GM12878 (cell line): ENCODE data around the gene MFNG. TPM values are rescaled to one million over a fixed set of nuclear protein-coding genes. Genes with fewer than 3 reads are reported as not detected.

Experiments used
- ATAC-seq: fragments of 200-7000 bp; cut with Tn5 transposase; 3 replicates; pipeline ENCODE4 v1.9.1; 2020; ENCODE audit warnings: mild to moderate bottlenecking, moderate library complexity
- BruUV-seq: library from RNA; stranded (reverse); fragments of 400-500 nt; replicated peaks from 2 replicates; lab custom pipeline; 2021; lab: Mats Ljungman, UMichigan
- CTCF ChIA-PET: fragments of 300-600 bp; sonication (Branson Sonifier 250); formaldehyde crosslinking; extraction: SDS; loops from one replicate; lab custom pipeline; 2021; ENCODE audit warnings: inconsistent platforms; lab: Yijun Ruan, JAX
- POLR2A ChIA-PET: fragments of 350-600 bp; formaldehyde crosslinking; extraction: SDS; loops from one replicate; lab custom pipeline; 2021; ENCODE audit warnings: inconsistent platforms; lab: Charles Lee
- RAD21 ChIA-PET: fragments of 300-600 bp; sonication (Branson Sonifier 250); formaldehyde crosslinking; loops from one replicate; lab custom pipeline; 2023; ENCODE audit warnings: antibody characterized with exemption; ENCODE audit not compliant: unreplicated experiment; lab: Charles Lee
- SMC1A ChIA-PET: fragments of 300-600 bp; sonication (Branson Sonifier 250); formaldehyde crosslinking; loops from one replicate; lab custom pipeline; 2023; ENCODE audit not compliant: unreplicated experiment, uncharacterized antibody; lab: Charles Lee
- DNase-seq: peaks from one replicate; pipeline ENCODE4 v3.0.0-alpha.2; 2011; ENCODE audit warnings: low read depth, low spot score
- FAIRE-seq: peaks from 3 replicates; lab custom pipeline; 2011; peaks lifted over from hg19 to GRCh38; lab: Jason Lieb, UNC
- H2AFZ ChIP-seq: 2 replicates; pipeline ENCODE4 v1.6.0; 2011; ENCODE audit warnings: low read depth, low read length, control low read depth; ENCODE audit not compliant: control insufficient read depth
- H3K27ac ChIP-seq: 2 replicates; pipeline ENCODE4 v1.5.1; 2011; ENCODE audit warnings: control low read depth; ENCODE audit not compliant: control insufficient read depth, insufficient read depth
- H3K27me3 ChIP-seq, 2 experiments: replicated peaks in 1 of 2; 2 replicates each; pipeline versions ENCODE4 v1.6.0 to v1.6.1; 2011; ENCODE audit warnings: low read length in 1 of 2; ENCODE audit not compliant: control insufficient read depth in 2 of 2, insufficient read depth in 2 of 2
- H3K36me3 ChIP-seq, 2 experiments: 2 replicates each; pipeline ENCODE4 v1.5.1; 2011; ENCODE audit warnings: low read length in 1 of 2; ENCODE audit not compliant: control insufficient read depth in 2 of 2, insufficient read depth in 2 of 2
- H3K4me1 ChIP-seq: 2 replicates; pipeline ENCODE4 v1.6.1; 2011; ENCODE audit warnings: mild to moderate bottlenecking, low read length, moderate library complexity, mixed read lengths; ENCODE audit not compliant: control insufficient read depth, insufficient read depth
- H3K4me2 ChIP-seq: 2 replicates; pipeline ENCODE4 v1.6.0; 2011; ENCODE audit warnings: control low read depth; ENCODE audit not compliant: control insufficient read depth, insufficient read depth
- H3K4me3 ChIP-seq: fragments of 200-600 bp; sonication (generic); 2 replicates; pipeline ENCODE4 v1.5.1; 2016
- H3K79me2 ChIP-seq: 2 replicates; pipeline ENCODE4 v1.6.0; 2011; ENCODE audit warnings: low read length; ENCODE audit not compliant: control insufficient read depth, insufficient read depth
- H3K9ac ChIP-seq: 2 replicates; pipeline ENCODE4 v1.8.0; 2011; ENCODE audit warnings: low read length, control low read depth, mixed read lengths; ENCODE audit not compliant: control insufficient read depth, insufficient read depth
- H3K9me3 ChIP-seq: replicated peaks from 3 replicates; pipeline ENCODE4 v1.5.1; 2011; ENCODE audit warnings: mild to moderate bottlenecking, low read length; ENCODE audit not compliant: control insufficient read depth, insufficient read depth
- H4K20me1 ChIP-seq: 2 replicates; pipeline ENCODE4 v1.6.0; 2011; ENCODE audit not compliant: control insufficient read depth, insufficient read depth
- CHD2 ChIP-seq: IDR thresholded peaks from 2 replicates; pipeline ENCODE4 v1.6.1; 2011; ENCODE audit warnings: low read depth, low read length, improper control_type of control experiment, borderline replicate concordance
- FOXM1 ChIP-seq: IDR thresholded peaks from 2 replicates; pipeline ENCODE4 v1.6.1; 2012; ENCODE audit warnings: low read depth, mild to moderate bottlenecking, inconsistent platforms, low read length, moderate library complexity
- HSF1 ChIP-seq: fragments of 150-350 bp; IDR thresholded peaks from 2 replicates; pipeline ENCODE4 v1.6.1; 2014; ENCODE audit warnings: mild to moderate bottlenecking, low read depth, low read length
- KDM1A ChIP-seq: fragments of 200-600 bp; sonication (generic); IDR thresholded peaks from 2 replicates; pipeline ENCODE4 v1.6.1; 2016; ENCODE audit warnings: borderline replicate concordance
- MTA2 ChIP-seq: fragments of 450-650 bp; IDR thresholded peaks from 2 replicates; pipeline ENCODE4 v1.6.1; 2016; ENCODE audit warnings: low read depth, mild to moderate bottlenecking, moderate library complexity
- RUNX3 ChIP-seq: IDR thresholded peaks from 2 replicates; pipeline ENCODE4 v1.6.1; 2012; ENCODE audit warnings: low read length, inconsistent platforms
- SIN3A ChIP-seq: IDR thresholded peaks from 2 replicates; pipeline ENCODE4 v1.6.1; 2012; ENCODE audit warnings: low read depth, low read length, improper control_type of control experiment
- SPI1 ChIP-seq: IDR thresholded peaks from 2 replicates; pipeline ENCODE4 v1.6.1; 2011; ENCODE audit warnings: low read depth, mild to moderate bottlenecking, low read length, moderate library complexity, borderline replicate concordance; ENCODE audit not compliant: insufficient read depth
- WRNIP1 ChIP-seq: IDR thresholded peaks from 2 replicates; pipeline ENCODE4 v1.6.1; 2011; ENCODE audit warnings: low read depth, low read length, improper control_type of control experiment, borderline replicate concordance
- WGBS: methylation state at CpG from one replicate; pipeline ENCODE4 v1.1.6; 2016; ENCODE audit warnings: low lambda C conversion rate; ENCODE audit not compliant: insufficient replicate concordance, insufficient coverage; ENCODE audit errors: missing lambda C conversion rate; 5-methylcytosine and 5-hydroxymethylcytosine counted together
- in situ Hi-C: fragments of 300-500 bp; cut with MboI; formaldehyde crosslinking; loops from 9 replicates; pipeline ENCODE4 v1.14.3; 2018; ENCODE audit warnings: mixed read lengths
- intact Hi-C: fragments of 100-400 bp; cut with micrococcal nuclease; formaldehyde crosslinking; loops from one replicate; pipeline ENCODE4 v1.14.2; 2022; ENCODE audit not compliant: unreplicated experiment
- polyA plus RNA-seq, 11 experiments: library from polyadenylated mRNA; depleted of rRNA in 4 of 11; unstranded in 6 of 11; stranded (reverse) in 5 of 11; fragments of >200 nt; fragmentation: Nextera tagmentation in 4 of 11; fragmentation: Illumina TruSeq in 1 of 11; extraction: Ambion mirVana in 4 of 11; extraction: Trizol in 1 of 11; gene quantifications; 1 replicate in 1 of 11; 2 replicates in 10 of 11; pipeline versions ENCODE4 v1.2.1 to v1.2.3, GENCODE V29; 2011 to 2016; ENCODE audit warnings: inconsistent platforms in 2 of 11, missing spikeins in 2 of 11, low read depth in 1 of 11
- total RNA-seq, 4 experiments: library from RNA; depleted of rRNA in 3 of 4; stranded (reverse); fragments of >200 nt in 3 of 4; fragmentation: Illumina TruSeq in 1 of 4; extraction: Trizol in 1 of 4; gene quantifications; 2 replicates each; pipeline versions ENCODE4 v1.2.1 to v1.2.3, GENCODE V29; 2013 to 2021
- TF ChIP-seq, protein P1 (sequence below): IDR thresholded peaks from 2 replicates; pipeline ENCODE4 v1.6.1; 2012; ENCODE audit warnings: improper control_type of control experiment, low read depth, low read length; ENCODE audit not compliant: insufficient replicate concordance
- TF ChIP-seq, protein P2 (sequence below): IDR thresholded peaks from 2 replicates; pipeline ENCODE4 v1.6.1; 2011; ENCODE audit warnings: borderline replicate concordance, low read depth, mild to moderate bottlenecking, moderate library complexity, low read length; ENCODE audit not compliant: insufficient read depth, poor library complexity, severe bottlenecking
- TF ChIP-seq, protein P3 (sequence below): fragments of 450-650 bp; IDR thresholded peaks from 2 replicates; pipeline ENCODE4 v1.6.1; 2016; ENCODE audit warnings: mild to moderate bottlenecking

The MFNG gene
- total and polyA plus RNA-seq, 10 of the 15 experiments (the other 5 are each of a cell fraction or from before 2014, with no cell fraction given), result 11.5 to 117 (median 68.5) TPM

DNA sequence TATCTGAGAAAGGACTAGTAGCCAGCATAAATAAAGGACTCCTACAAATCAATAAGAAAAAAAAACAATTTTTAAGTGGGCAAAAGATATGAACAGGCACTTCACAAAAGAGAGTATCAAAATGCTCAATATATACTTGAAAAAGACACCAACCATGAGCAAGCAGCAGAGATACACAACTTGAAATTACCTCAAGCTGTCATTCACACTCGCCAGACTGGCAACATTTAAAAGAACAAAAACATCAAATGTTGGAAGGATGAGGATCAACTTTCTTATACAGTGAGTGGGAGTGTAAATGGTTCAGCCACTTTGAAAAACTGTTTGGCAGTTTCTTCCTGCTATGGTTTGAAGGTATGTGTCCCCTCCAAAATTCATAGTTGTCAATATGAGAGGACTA is 35.0 kb downstream of the MFNG start (continued):
- TF ChIP-seq, protein P1, sequence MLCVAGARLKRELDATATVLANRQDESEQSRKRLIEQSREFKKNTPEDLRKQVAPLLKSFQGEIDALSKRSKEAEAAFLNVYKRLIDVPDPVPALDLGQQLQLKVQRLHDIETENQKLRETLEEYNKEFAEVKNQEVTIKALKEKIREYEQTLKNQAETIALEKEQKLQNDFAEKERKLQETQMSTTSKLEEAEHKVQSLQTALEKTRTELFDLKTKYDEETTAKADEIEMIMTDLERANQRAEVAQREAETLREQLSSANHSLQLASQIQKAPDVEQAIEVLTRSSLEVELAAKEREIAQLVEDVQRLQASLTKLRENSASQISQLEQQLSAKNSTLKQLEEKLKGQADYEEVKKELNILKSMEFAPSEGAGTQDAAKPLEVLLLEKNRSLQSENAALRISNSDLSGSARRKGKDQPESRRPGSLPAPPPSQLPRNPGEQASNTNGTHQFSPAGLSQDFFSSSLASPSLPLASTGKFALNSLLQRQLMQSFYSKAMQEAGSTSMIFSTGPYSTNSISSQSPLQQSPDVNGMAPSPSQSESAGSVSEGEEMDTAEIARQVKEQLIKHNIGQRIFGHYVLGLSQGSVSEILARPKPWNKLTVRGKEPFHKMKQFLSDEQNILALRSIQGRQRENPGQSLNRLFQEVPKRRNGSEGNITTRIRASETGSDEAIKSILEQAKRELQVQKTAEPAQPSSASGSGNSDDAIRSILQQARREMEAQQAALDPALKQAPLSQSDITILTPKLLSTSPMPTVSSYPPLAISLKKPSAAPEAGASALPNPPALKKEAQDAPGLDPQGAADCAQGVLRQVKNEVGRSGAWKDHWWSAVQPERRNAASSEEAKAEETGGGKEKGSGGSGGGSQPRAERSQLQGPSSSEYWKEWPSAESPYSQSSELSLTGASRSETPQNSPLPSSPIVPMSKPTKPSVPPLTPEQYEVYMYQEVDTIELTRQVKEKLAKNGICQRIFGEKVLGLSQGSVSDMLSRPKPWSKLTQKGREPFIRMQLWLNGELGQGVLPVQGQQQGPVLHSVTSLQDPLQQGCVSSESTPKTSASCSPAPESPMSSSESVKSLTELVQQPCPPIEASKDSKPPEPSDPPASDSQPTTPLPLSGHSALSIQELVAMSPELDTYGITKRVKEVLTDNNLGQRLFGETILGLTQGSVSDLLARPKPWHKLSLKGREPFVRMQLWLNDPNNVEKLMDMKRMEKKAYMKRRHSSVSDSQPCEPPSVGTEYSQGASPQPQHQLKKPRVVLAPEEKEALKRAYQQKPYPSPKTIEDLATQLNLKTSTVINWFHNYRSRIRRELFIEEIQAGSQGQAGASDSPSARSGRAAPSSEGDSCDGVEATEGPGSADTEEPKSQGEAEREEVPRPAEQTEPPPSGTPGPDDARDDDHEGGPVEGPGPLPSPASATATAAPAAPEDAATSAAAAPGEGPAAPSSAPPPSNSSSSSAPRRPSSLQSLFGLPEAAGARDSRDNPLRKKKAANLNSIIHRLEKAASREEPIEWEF, result no peak
- TF ChIP-seq RUNX3, result no peak

- no peak overlapping the region for H3K4me3 ChIP-seq
- no peak overlapping the region for H3K9ac ChIP-seq
- ChIA-PET RAD21 (no interaction called here), POLR2A (no interaction called here), SMC1A (interaction anchor here (0.8 to 0.9 kb wide), 2 partner anchors 20 to 177 kb away, joined by 3 read pairs; no protein-coding TSS in a partner anchor), CTCF (interaction anchor here (1.0 to 1.4 kb wide), 4 partner anchors 8 to 133 kb away, joined by 3 to 5 read pairs (median 4); no protein-coding TSS in a partner anchor)
- no peaks in the 10 kb centered on the region for H3K4me1 ChIP-seq
- no peak for DNase-seq
- no peaks in the 10 kb centered on the region for H4K20me1 ChIP-seq
- WGBS, result 20% methylated on average over 14 of the region's 15 CpGs
- no peaks in the 10 kb centered on the region for H3K9me3 ChIP-seq
- intact Hi-C loops (no loop called here), in situ Hi-C loops (no loop called here)
- FAIRE-seq, result no peak
- H3K27me3 ChIP-seq, result no peaks in the 10 kb centered on the region; a peak in 1 of 4 replicates
- no peaks in the 10 kb centered on the region for H3K79me2 ChIP-seq
- no TSS peak for BruUV-seq
- no peaks in the 10 kb centered on the region for H3K36me3 ChIP-seq
- H3K27ac ChIP-seq, result no peak overlapping the region
- H2AFZ ChIP-seq, result no peak overlapping the region
- no peak for ATAC-seq
- H3K4me2 ChIP-seq, result no peak overlapping the region
- TF ChIP-seq KDM1A (no peak), WRNIP1 (no peak), SIN3A (no peak), HSF1 (no peak), CHD2 (no peak), SPI1 (no peak), MTA2 (no peak), FOXM1 (no peak)
- TF ChIP-seq, protein P2, sequence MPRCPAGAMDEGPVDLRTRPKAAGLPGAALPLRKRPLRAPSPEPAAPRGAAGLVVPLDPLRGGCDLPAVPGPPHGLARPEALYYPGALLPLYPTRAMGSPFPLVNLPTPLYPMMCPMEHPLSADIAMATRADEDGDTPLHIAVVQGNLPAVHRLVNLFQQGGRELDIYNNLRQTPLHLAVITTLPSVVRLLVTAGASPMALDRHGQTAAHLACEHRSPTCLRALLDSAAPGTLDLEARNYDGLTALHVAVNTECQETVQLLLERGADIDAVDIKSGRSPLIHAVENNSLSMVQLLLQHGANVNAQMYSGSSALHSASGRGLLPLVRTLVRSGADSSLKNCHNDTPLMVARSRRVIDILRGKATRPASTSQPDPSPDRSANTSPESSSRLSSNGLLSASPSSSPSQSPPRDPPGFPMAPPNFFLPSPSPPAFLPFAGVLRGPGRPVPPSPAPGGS, result no peak
- TF ChIP-seq, protein P3, sequence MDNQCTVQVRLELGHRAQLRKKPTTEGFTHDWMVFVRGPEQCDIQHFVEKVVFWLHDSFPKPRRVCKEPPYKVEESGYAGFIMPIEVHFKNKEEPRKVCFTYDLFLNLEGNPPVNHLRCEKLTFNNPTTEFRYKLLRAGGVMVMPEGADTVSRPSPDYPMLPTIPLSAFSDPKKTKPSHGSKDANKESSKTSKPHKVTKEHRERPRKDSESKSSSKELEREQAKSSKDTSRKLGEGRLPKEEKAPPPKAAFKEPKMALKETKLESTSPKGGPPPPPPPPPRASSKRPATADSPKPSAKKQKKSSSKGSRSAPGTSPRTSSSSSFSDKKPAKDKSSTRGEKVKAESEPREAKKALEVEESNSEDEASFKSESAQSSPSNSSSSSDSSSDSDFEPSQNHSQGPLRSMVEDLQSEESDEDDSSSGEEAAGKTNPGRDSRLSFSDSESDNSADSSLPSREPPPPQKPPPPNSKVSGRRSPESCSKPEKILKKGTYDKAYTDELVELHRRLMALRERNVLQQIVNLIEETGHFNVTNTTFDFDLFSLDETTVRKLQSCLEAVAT, result no peak
Observed at GRCh38 chr22:37449331-37450001, 36.7 kb downstream of the MFNG start.
